PFSK-1 (cell line): ENCODE results near the gene ZNF512B.

Experiments used
- FOXP2 ChIP-seq: optimal IDR thresholded peaks from 2 replicates; pipeline ENCODE3; 2011; ENCODE audit warnings: borderline replicate concordance, control low read depth, inconsistent platforms; ENCODE audit not compliant: insufficient read depth; ENCODE audit errors: extremely low read length, extremely low read depth
- POLR2AphosphoS5 ChIP-seq: IDR thresholded peaks from 2 replicates; pipeline ENCODE4 v1.6.1; 2012; ENCODE audit warnings: low read depth, mild to moderate bottlenecking, control low read depth, low read length, moderate library complexity
- SIN3A ChIP-seq: IDR thresholded peaks from 2 replicates; pipeline ENCODE4 v1.6.1; 2012; ENCODE audit warnings: mild to moderate bottlenecking, low read length, moderate library complexity, borderline replicate concordance; ENCODE audit not compliant: insufficient read depth
- TAF1 ChIP-seq: IDR thresholded peaks from 2 replicates; pipeline ENCODE4 v1.6.1; 2012; ENCODE audit warnings: low read length, control low read depth, borderline replicate concordance; ENCODE audit not compliant: insufficient read depth
- TF ChIP-seq, protein P1 (sequence below), 2 experiments: IDR thresholded peaks; 2 replicates each; pipeline versions ENCODE4 v1.6.1 to v1.8.0; 2011 to 2012; ENCODE audit warnings: low read depth in 2 of 2, low read length in 2 of 2, control low read depth in 1 of 2, inconsistent platforms in 1 of 2, mild to moderate bottlenecking in 1 of 2, moderate library complexity in 1 of 2; ENCODE audit not compliant: insufficient read depth in 1 of 2

Gene ZNF512B

DNA sequence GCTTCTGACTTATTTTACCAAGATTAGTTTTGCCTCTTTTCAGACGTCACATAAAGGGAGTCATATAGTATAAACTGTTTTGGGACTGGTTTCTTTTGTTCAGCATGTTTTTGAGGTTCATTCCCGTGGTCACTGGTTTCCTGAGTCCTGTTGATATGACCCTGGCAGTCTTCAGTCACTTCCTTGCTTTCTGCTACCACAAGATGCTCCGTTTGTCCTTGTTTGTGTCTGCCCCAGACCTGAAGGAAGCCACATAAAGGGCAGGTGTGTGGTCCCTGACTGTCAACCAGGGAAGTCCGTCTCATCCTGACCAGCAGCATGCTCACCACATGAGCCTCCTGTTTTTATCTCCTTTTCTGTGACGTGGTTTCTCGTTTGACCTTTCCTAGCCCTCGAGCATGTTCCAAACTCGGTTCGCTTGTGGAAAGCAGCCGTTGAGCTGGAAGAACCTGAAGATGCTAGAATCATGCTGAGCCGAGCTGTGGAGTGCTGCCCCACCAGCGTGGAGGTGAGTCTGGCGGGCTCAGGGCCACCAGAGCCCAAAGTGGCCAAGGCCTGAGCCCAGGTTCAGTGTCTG lies 40.2 kb upstream of the ZNF512B start:
- no peak for TF ChIP-seq SIN3A

- TF ChIP-seq TAF1, result no peak
- no peak for TF ChIP-seq SIN3A
- TF ChIP-seq POLR2AphosphoS5, result no peak
- TF ChIP-seq, protein P1, sequence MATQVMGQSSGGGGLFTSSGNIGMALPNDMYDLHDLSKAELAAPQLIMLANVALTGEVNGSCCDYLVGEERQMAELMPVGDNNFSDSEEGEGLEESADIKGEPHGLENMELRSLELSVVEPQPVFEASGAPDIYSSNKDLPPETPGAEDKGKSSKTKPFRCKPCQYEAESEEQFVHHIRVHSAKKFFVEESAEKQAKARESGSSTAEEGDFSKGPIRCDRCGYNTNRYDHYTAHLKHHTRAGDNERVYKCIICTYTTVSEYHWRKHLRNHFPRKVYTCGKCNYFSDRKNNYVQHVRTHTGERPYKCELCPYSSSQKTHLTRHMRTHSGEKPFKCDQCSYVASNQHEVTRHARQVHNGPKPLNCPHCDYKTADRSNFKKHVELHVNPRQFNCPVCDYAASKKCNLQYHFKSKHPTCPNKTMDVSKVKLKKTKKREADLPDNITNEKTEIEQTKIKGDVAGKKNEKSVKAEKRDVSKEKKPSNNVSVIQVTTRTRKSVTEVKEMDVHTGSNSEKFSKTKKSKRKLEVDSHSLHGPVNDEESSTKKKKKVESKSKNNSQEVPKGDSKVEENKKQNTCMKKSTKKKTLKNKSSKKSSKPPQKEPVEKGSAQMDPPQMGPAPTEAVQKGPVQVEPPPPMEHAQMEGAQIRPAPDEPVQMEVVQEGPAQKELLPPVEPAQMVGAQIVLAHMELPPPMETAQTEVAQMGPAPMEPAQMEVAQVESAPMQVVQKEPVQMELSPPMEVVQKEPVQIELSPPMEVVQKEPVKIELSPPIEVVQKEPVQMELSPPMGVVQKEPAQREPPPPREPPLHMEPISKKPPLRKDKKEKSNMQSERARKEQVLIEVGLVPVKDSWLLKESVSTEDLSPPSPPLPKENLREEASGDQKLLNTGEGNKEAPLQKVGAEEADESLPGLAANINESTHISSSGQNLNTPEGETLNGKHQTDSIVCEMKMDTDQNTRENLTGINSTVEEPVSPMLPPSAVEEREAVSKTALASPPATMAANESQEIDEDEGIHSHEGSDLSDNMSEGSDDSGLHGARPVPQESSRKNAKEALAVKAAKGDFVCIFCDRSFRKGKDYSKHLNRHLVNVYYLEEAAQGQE (IDR thresholded peaks at IDR 0.05; ENCODE audit: insufficient read depth in 1 of 2, low read depth in 2 of 2, low read length in 2 of 2), result no peak
- no peak for TF ChIP-seq FOXP2
These were observed 37.2 kb upstream of the ZNF512B start for GRCh38 chr20:64006902-64007301.

DNA sequence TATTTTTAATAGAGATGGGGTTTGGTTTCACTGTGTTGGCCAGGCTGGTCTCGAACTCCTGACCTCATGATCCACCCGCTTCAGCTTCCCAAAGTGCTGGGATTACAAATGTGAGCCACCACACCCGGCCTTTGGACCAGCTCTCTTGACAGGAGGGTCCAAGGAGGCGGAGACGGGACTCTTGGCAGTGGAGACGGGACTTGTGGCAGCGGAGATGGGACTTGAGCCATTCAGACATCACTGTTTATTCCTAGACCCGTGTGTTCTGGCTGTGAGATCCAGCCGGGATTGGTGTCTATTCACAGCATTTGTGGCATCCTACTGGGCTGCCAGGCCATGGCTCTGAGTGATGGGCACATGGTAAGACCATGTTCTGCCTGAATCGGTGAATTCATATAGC lies 36.8 kb upstream of the ZNF512B start:
- TF ChIP-seq SIN3A (no peak), POLR2AphosphoS5 (no peak), FOXP2 (no peak), TAF1 (no peak)
- TF ChIP-seq, protein P1 (IDR thresholded peaks at IDR 0.05; ENCODE audit: insufficient read depth in 1 of 2, low read depth in 2 of 2, low read length in 2 of 2), result no peak

GRCh38 chr20:64005394-64005793 lies 35.7 kb upstream of the ZNF512B start:
- TF ChIP-seq FOXP2 (no peak), POLR2AphosphoS5 (no peak), SIN3A (no peak), TAF1 (no peak)
- TF ChIP-seq, protein P1 (IDR thresholded peaks at IDR 0.05; ENCODE audit: insufficient read depth in 1 of 2, low read depth in 2 of 2, low read length in 2 of 2), result no peak

DNA sequence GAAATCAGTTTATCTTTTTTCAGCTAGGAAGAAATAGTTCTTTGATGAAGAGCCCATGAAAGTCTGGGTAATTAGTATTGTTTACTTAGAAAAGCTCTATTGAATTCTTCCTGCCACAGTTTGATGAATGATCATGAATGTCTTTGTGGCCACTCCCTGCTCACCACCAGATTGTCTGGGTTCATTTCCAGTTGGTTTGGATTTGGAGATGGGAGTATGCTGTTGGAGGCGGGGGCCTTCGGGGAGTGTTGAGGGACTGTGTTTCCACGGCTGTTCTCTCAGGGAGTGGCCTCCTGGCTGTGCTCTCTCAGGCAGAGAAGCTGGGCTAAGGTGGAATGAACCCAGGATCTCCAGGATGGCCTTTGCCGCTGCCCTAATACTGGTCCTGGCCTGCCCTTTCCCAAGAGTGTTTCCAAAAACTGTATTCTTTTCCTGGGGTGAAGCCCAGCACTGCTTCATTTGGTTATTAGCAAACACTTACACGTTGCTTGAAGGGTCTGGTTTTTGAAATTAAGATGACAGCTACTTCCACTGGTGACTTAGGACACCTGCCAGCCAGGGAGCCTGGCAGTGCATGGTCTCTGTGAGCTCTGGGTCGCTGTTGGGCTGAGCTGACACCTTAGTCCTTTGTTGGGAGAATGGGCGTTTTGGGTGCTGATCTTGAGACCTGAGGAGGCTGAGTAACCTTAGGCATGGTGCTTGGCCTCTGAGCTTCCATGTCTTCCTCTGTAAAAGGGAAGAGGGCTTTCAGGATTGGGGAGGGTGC lies 34.4 kb upstream of the ZNF512B start:
- no peak for TF ChIP-seq FOXP2
- TF ChIP-seq POLR2AphosphoS5, result no peak
- TF ChIP-seq TAF1, result no peak
- no peak for TF ChIP-seq SIN3A
- TF ChIP-seq, protein P1 (IDR thresholded peaks at IDR 0.05; ENCODE audit: insufficient read depth in 1 of 2, low read depth in 2 of 2, low read length in 2 of 2), result no peak
